ENCODE measurements around the gene CHST10. TPM values are rescaled to one million over a fixed set of nuclear protein-coding genes. Genes with fewer than 3 reads are reported as not detected.

CHST10 gene
- total RNA-seq, 3 donors from 2014 or later, result 9.5 to 12.1 (median 10.3) TPM

DNA sequence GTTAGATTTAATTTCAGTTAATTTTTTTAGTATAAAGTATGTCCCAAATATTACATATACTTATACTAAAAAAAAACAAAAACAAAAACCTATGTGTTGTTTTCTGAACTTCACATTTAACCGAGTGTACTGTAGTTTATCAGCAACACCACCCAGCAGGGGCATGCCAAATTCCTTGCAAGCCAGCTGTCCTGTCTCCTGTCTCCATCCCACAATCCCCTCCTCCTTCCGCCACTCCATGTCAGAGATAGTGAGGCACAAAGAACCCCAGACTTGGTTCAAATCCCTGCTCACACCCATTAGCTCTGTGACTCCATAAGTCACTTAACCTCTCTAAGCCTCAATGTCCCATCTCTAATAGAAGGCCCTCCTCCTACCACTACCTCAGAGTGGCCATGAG is 9.4 kb downstream of the CHST10 start:
- ATAC-seq, result no peak
- no peaks in the 10 kb centered on the region for H3K9me3 Mint-ChIP-seq
- no peak for DNase-seq
- H3K36me3 Mint-ChIP-seq (ENCODE audit: insufficient read depth), result peaks cover 4% of the 10 kb centered on the region
- H3K4me3 Mint-ChIP-seq, result no peak overlapping the region
- H3K4me1 Mint-ChIP-seq (ENCODE audit: low read depth), result no peaks in the 10 kb centered on the region
- no peaks in the 10 kb centered on the region for H3K27me3 Mint-ChIP-seq (ENCODE audit: low read depth)

DNA sequence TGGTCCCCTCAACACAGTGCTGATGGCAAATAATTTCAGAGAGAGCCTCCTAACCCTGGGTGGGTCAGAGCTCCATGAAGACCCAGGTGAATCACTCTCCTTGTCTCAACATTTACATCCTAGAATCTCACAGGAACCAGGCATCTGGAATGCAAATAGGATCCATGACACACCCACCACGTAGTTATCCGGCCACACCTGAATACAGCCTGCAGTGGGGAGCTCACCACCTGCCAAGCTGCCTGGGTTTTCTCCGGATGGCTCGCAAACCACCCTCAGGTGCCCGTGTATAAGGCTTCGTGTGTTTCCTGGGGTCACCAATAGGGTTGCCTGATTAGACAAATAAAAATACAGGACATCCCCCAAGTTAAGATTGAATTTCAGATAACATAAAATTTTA is 9.9 kb downstream of the CHST10 start:
- Mint-ChIP-seq H3K9me3 (no peaks in the 10 kb centered on the region), H3K4me1 (ENCODE audit: low read depth) (no peaks in the 10 kb centered on the region), H3K27me3 (ENCODE audit: low read depth) (no peaks in the 10 kb centered on the region), H3K4me3 (no peak overlapping the region), H3K36me3 (ENCODE audit: insufficient read depth) (peaks cover 4% of the 10 kb centered on the region)
- ATAC-seq (no peak), DNase-seq (no peak)

DNA sequence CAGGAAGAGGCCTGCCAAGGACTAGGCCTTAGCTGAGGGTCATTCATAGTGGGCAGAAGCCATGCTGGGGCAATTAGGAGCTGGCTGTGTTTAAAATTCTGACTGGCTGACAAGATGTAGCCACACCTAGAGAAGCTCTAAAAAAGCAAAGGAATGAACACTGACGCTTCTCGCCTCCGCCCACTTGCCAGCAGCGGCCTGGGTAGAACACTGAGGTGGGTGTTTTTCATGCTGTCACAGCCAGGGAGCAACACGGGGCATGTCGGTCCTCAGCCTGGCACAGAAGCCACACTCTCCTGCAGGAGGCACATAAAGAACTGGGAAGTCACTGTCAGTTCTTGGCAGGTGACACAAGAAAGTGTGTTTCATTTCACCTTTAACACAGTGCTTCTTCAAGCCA is 10.4 kb downstream of the CHST10 start:
- no peaks in the 10 kb centered on the region for H3K27me3 Mint-ChIP-seq (ENCODE audit: low read depth)

DNA sequence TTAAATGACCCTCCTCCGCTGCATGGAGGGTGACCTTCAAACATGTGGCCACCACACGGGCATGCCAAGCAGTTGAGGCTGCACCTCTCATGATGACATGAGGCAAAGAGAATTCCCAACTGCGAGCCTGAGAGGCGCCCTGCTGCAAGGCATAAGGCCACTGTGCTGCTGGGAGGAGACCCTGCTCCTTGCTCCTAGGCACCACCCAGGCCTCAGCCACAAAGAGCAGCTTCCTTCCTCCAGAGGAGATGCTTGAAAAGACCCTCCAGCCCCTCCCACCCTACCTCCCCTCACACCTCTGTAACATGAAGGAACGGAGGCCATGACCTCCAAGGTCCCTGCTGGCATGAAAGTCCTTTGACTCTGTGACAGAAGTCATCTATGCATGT is 11.4 kb downstream of the CHST10 start:
- no peak for DNase-seq
- ATAC-seq, result no peak
- H3K27me3 Mint-ChIP-seq (ENCODE audit: low read depth), result no peaks in the 10 kb centered on the region
- H3K4me3 Mint-ChIP-seq, result no peak overlapping the region
- H3K4me1 Mint-ChIP-seq (ENCODE audit: low read depth), result no peaks in the 10 kb centered on the region
- peaks cover 6% of the 10 kb centered on the region for H3K36me3 Mint-ChIP-seq (ENCODE audit: insufficient read depth)
- H3K9me3 Mint-ChIP-seq, result no peaks in the 10 kb centered on the region

More for the DNA sequence above, 10.4 kb downstream of the CHST10 start:
- DNase-seq, result no peak
- H3K4me1 Mint-ChIP-seq (ENCODE audit: low read depth), result no peaks in the 10 kb centered on the region
- ATAC-seq, result no peak
- H3K9me3 Mint-ChIP-seq, result no peaks in the 10 kb centered on the region
- no peak overlapping the region for H3K4me3 Mint-ChIP-seq
- H3K36me3 Mint-ChIP-seq (ENCODE audit: insufficient read depth), result peaks cover 5% of the 10 kb centered on the region

DNA sequence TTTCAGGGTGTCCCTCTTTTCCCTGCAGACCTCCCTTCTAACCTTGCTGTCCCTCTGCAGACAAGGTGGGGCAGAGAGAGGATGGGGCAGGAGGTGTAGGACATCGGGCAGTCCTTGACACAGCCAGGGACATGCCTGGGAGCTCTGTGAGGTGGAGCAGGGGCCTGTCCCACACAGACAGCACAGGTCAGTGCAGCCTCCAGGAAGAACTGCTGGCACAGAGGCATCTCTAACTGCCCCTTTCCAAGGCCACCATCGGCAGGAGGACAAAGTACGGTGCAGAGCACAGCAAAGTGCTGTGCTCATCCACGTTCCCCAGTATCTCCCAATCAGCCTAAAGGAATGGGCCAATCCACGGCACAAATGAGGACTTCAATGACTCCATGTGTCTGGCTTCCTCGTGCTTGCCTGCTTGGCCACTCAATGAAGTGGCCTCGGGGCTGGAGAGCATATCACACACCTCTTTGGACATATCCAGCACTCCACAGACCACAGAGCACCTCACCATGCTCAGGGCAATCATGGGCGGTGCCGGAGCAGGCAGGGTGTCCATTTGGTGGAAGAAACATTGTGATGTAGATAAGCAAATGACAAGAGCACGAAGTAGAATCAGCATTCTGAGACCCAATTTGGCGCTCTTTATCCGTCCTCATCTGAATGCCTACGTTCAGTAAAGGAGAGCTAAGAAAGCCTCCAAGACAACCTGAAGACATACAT is 11.9 kb downstream of the CHST10 start:
- peaks cover 6% of the 10 kb centered on the region for H3K36me3 Mint-ChIP-seq (ENCODE audit: insufficient read depth)
- H3K4me3 Mint-ChIP-seq, result no peak overlapping the region
- no peaks in the 10 kb centered on the region for H3K4me1 Mint-ChIP-seq (ENCODE audit: low read depth)
- no peak for ATAC-seq
- no peaks in the 10 kb centered on the region for H3K27me3 Mint-ChIP-seq (ENCODE audit: low read depth)
- H3K9me3 Mint-ChIP-seq, result no peaks in the 10 kb centered on the region
- no peak for DNase-seq

DNA sequence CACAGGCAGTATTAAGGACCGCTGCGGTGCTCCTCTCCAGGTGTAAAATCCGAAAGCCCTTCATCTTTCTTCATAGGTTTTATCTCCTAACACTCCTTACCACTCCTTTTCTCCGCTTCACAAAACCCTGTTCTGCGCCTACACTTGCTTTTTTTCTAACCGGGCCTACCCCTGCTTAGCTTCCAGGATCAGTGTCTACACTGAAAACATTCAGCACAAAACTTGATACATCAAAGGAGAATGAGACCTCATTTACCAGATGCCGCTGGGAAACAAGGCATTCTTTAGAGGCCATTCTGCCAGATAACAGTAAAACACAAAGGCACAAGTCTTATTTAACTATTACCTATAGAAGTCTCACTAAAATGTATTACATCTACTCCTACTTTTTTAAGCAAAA is 13.1 kb downstream of the CHST10 start:
- H3K27me3 Mint-ChIP-seq (ENCODE audit: low read depth), result no peaks in the 10 kb centered on the region
- ATAC-seq, result no peak
- H3K9me3 Mint-ChIP-seq, result no peaks in the 10 kb centered on the region
- H3K36me3 Mint-ChIP-seq (ENCODE audit: insufficient read depth), result peaks cover 4% of the 10 kb centered on the region
- DNase-seq, result no peak
- no peaks in the 10 kb centered on the region for H3K4me1 Mint-ChIP-seq (ENCODE audit: low read depth)
- H3K4me3 Mint-ChIP-seq, result no peak overlapping the region

DNA sequence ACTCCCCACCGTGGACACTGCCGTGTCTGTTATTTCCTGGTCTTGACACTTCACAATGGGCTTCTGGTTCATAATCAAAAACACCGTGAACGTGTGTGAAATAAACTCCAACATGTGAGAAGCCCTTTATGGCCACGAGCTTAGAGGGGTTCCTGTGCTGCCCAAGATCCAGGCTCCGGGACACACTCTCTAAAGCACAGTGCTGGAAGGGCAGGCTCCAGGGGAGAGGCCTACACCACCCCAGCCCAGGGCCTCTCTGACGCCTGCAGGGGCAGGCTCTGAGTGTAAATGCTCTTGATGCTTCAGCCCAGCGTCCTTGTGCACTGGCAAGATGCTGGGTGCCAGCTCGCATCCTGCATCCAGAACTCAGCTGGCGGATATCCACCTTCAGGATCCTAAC is 13.7 kb downstream of the CHST10 start:
- peaks cover 4% of the 10 kb centered on the region for H3K36me3 Mint-ChIP-seq (ENCODE audit: insufficient read depth)

DNA sequence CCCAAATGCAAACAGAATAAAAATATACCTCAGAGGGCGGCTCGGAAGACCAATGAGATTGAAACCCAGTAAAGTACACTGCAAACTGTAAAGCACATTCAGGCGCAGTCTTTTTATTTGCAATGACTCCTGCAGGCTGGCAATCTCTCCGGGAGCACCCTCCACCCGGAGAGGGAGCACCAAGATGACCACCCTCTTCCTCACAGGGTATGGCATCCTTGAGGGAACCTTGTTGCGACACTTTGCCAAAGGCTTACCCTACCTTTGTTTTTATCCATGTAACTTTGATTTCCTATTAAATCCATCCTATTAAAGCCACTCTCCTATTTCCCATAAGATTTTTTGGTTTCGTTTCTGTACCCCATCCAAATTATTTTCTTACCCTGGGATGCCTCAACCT is 16.2 kb downstream of the CHST10 start:
- no peaks in the 10 kb centered on the region for H3K9me3 Mint-ChIP-seq
- ATAC-seq (no peak), DNase-seq (no peak)
- H3K4me1 Mint-ChIP-seq (ENCODE audit: low read depth), result no peaks in the 10 kb centered on the region
- H3K4me3 Mint-ChIP-seq, result no peak overlapping the region
- peaks cover 4% of the 10 kb centered on the region for H3K36me3 Mint-ChIP-seq (ENCODE audit: insufficient read depth)
- no peaks in the 10 kb centered on the region for H3K27me3 Mint-ChIP-seq (ENCODE audit: low read depth)

More for the DNA sequence above, 13.7 kb downstream of the CHST10 start:
- DNase-seq (no peak), ATAC-seq (no peak)
- no peaks in the 10 kb centered on the region for H3K9me3 Mint-ChIP-seq
- no peaks in the 10 kb centered on the region for H3K27me3 Mint-ChIP-seq (ENCODE audit: low read depth)
- no peaks in the 10 kb centered on the region for H3K4me1 Mint-ChIP-seq (ENCODE audit: low read depth)
- no peak overlapping the region for H3K4me3 Mint-ChIP-seq

DNA sequence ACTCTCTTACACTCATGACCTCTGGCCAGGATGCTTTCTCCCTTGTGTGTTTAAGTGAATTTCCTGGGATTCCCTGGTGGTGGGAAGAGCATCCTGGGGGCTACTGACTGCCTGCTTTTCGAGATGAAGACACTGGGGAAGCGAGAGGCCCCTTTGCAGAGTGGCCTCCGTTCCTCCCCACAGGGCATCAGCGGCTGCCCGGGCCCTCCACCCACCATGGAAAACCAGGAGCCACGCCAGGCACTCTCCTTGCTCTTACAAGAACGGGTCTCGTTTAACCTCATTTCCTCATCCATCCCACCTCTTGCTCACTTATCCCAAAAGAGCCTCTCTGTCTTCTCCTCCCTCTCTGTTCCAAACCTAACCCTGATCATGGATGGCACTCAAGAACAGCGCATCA is 17.8 kb downstream of the CHST10 start:
- no peaks in the 10 kb centered on the region for H3K27me3 Mint-ChIP-seq (ENCODE audit: low read depth)
- H3K9me3 Mint-ChIP-seq, result no peaks in the 10 kb centered on the region
- no peak for DNase-seq
- peaks cover 5% of the 10 kb centered on the region for H3K36me3 Mint-ChIP-seq (ENCODE audit: insufficient read depth)
- H3K4me3 Mint-ChIP-seq, result no peak overlapping the region
- H3K4me1 Mint-ChIP-seq (ENCODE audit: low read depth), result no peaks in the 10 kb centered on the region
- no peak for ATAC-seq

DNA sequence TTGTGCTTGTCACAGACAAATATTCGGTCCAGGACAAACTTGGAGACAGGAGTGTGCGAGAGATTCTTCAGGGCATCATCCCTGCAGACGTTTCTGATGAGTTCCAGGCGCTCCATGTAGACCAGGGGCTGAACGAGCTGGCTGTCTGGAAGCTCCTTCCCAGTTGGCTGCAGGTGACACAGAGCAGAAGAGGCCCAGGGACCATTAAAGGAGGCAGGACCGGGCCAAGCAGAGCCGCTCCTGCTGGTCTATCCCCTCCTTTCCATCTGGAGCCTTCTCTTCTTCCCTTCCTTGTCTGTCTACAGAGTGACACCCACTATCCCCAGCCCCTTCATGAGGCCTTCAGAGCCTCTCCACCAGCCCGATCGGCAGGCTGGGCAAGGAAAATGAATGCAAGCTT is 19.5 kb downstream of the CHST10 start:
- no peak overlapping the region for H3K4me3 Mint-ChIP-seq
- H3K9me3 Mint-ChIP-seq, result no peaks in the 10 kb centered on the region
- ATAC-seq (no peak), DNase-seq (no peak)
- H3K27me3 Mint-ChIP-seq (ENCODE audit: low read depth), result no peaks in the 10 kb centered on the region
- H3K36me3 Mint-ChIP-seq (ENCODE audit: insufficient read depth), result peaks cover 3% of the 10 kb centered on the region
- H3K4me1 Mint-ChIP-seq (ENCODE audit: low read depth), result no peaks in the 10 kb centered on the region

DNA sequence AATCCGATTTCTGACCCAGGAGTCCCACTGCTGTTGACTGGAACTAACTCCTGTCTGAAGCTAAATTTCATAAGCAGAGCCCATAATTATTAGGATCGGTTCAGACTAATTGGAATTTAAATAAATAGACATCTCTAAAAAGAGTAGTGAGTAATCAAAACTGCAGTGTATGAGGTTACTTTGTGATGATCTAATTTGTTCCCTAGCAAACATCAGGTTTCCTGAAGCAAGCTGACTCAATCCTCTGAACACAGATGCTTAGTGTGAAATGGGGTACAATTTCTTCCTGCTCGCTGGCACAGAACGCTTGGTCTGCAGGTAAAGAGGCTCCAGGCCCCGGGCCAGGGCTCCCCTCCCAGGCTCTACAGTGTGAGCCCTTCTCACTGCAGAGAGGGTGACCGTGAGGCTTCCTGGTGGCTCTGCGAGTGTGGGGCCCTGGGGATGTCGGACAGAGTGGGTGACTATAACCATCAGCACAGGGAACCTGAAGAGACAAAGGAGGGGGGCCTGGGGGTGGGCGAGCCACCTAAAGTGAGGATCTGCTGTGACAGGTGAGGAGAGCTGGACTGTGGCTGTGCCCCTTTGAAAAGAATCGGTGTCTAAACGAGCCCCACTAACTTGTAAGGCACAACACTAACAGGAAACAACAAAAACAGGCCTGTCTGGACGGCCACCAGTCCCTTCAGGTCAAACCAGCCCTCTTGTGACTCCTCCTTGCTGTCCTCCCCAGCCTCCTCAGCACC is 20.2 kb downstream of the CHST10 start:
- Mint-ChIP-seq H3K27me3 (ENCODE audit: low read depth) (no peaks in the 10 kb centered on the region), H3K36me3 (ENCODE audit: insufficient read depth) (peaks cover 3% of the 10 kb centered on the region), H3K9me3 (no peaks in the 10 kb centered on the region), H3K4me3 (no peak overlapping the region), H3K4me1 (ENCODE audit: low read depth) (no peaks in the 10 kb centered on the region)
- no peak for DNase-seq
- ATAC-seq, result no peak

DNA sequence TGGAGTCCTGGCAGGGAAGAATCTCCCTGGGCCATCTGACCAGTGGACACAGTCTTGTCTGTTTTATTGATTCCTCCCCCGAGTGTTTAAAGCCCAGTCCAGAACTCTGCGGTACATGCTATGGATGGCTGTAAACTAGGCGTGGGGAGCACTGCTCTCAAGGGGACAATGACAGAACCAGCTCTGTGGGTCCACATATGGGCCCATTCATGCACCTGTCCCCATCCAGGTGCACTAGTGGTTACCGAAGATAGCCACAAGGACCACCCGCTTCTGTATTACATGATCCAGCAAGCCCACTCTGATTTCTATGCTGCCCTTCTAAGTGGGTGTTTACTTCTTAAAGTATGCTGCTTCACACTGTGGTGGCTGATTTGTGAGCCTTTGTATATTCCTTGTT is 21.0 kb downstream of the CHST10 start:
- Mint-ChIP-seq H3K27me3 (ENCODE audit: low read depth) (no peaks in the 10 kb centered on the region), H3K9me3 (no peaks in the 10 kb centered on the region), H3K4me1 (ENCODE audit: low read depth) (no peaks in the 10 kb centered on the region), H3K36me3 (ENCODE audit: insufficient read depth) (peaks cover 1% of the 10 kb centered on the region), H3K4me3 (no peak overlapping the region)
- ATAC-seq (no peak), DNase-seq (no peak)

DNA sequence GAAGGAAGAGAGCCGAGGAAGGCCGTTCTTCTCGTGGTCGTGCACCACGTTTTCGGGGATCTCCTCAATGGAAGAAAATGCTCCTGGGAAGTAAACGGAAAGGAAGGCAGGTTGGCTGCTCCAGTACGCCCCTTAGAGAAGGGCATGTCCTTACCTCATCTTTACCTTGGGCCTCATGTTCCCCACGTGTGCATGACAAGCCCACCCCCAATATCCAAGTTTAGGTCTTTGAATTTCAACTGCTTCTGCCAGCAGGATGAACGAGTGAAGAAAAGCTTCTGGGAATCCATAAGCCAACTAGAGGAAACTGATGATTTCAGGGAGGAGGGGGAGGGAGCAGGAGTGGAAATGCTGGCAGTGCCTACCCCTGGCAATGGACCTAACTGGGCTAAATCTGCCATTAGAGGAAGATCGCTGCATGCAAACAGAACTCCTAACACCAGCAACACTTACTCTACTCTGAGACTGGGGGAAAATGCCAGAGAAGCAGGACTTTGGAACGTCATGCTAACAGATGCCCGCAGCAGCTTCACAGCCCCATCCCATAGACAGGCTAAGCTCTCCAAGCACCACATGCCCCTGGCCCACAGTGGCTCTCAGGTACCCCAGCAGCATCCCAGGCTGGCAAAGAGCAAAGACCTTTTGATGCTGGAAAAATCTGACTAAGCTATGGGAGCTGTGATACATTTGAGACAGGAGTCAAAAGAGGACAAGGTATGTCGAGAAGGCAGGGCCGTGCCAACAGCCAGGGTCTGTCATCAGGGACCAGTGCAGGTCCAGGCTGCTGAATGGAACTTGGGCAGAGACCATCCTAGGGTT is 21.7 kb downstream of the CHST10 start:
- H3K36me3 Mint-ChIP-seq (ENCODE audit: insufficient read depth), result peaks cover 1% of the 10 kb centered on the region
- no peaks in the 10 kb centered on the region for H3K27me3 Mint-ChIP-seq (ENCODE audit: low read depth)
- ATAC-seq (no peak), DNase-seq (no peak)
- H3K9me3 Mint-ChIP-seq, result no peaks in the 10 kb centered on the region
- no peaks in the 10 kb centered on the region for H3K4me1 Mint-ChIP-seq (ENCODE audit: low read depth)
- H3K4me3 Mint-ChIP-seq, result no peak overlapping the region

DNA sequence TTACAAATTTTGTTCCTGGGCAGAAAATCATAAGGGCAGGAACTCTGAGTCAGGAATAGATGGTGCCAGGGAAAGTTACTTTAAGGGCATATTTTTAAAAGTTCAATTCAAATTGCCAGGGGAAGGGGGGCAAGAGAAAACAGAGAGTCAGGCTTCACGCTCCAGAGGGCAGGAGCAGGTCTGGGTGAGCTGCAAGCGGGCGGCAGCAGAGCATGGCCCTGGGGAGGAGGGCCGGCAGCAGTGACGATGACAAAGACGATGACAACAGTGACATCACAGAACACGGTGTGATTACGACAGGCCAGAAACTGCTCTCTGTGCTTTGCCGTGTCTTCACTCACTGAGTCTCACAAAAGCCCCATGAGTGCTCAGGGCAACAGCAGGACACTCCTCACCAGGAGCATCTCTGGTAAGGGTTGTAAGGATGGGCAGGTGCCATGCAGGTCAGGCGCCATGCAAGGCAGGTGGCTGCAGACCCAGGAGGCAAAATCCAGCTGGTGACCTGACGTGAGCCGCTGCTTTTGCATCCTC is 23.3 kb downstream of the CHST10 start:
- no peaks in the 10 kb centered on the region for H3K27me3 Mint-ChIP-seq (ENCODE audit: low read depth)
- H3K4me3 Mint-ChIP-seq, result no peak overlapping the region
- H3K36me3 Mint-ChIP-seq (ENCODE audit: insufficient read depth), result peaks cover 1% of the 10 kb centered on the region
- no peaks in the 10 kb centered on the region for H3K9me3 Mint-ChIP-seq
- DNase-seq (no peak), ATAC-seq (no peak)
- no peaks in the 10 kb centered on the region for H3K4me1 Mint-ChIP-seq (ENCODE audit: low read depth)
